HL-60 (cell line): ENCODE data around the gene SDCCAG8.

Experiments used
- POLR2AphosphoS5 ChIP-seq: IDR thresholded peaks from 2 replicates; pipeline ENCODE4 v1.6.1; 2012; ENCODE audit warnings: low read depth
- TF ChIP-seq, protein P1 (sequence below): IDR thresholded peaks from one replicate; pipeline ENCODE4 v1.5.1; 2011; ENCODE audit warnings: low read length, control low read depth, inconsistent platforms; ENCODE audit not compliant: insufficient read depth
- TF ChIP-seq, protein P2 (sequence below): IDR thresholded peaks from 2 replicates; pipeline ENCODE4 v1.6.1; 2012; ENCODE audit warnings: low read depth; ENCODE audit not compliant: insufficient replicate concordance

DNA sequence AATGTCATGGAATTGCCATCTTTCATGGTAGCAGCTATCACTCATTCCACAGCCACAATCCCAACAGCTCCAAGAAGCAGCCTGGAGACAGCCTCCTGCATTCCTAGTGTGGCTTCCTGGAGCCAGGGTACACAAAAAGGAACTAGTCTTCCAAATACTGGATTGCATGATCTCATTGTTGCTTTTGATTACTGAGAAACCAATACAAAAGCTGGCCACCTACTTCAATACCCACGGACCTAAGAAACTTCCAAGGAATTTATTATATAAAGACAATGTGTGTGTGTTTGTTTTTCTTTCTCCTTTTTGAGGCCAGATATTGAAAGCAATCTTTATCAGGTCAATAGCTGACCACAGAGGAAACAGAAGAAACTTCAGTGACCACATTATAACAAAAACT is 26.3 kb upstream of the SDCCAG8 start:
- TF ChIP-seq, protein P1, sequence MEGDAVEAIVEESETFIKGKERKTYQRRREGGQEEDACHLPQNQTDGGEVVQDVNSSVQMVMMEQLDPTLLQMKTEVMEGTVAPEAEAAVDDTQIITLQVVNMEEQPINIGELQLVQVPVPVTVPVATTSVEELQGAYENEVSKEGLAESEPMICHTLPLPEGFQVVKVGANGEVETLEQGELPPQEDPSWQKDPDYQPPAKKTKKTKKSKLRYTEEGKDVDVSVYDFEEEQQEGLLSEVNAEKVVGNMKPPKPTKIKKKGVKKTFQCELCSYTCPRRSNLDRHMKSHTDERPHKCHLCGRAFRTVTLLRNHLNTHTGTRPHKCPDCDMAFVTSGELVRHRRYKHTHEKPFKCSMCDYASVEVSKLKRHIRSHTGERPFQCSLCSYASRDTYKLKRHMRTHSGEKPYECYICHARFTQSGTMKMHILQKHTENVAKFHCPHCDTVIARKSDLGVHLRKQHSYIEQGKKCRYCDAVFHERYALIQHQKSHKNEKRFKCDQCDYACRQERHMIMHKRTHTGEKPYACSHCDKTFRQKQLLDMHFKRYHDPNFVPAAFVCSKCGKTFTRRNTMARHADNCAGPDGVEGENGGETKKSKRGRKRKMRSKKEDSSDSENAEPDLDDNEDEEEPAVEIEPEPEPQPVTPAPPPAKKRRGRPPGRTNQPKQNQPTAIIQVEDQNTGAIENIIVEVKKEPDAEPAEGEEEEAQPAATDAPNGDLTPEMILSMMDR, result no peak
- TF ChIP-seq POLR2AphosphoS5, result no peak
- TF ChIP-seq, protein P2, sequence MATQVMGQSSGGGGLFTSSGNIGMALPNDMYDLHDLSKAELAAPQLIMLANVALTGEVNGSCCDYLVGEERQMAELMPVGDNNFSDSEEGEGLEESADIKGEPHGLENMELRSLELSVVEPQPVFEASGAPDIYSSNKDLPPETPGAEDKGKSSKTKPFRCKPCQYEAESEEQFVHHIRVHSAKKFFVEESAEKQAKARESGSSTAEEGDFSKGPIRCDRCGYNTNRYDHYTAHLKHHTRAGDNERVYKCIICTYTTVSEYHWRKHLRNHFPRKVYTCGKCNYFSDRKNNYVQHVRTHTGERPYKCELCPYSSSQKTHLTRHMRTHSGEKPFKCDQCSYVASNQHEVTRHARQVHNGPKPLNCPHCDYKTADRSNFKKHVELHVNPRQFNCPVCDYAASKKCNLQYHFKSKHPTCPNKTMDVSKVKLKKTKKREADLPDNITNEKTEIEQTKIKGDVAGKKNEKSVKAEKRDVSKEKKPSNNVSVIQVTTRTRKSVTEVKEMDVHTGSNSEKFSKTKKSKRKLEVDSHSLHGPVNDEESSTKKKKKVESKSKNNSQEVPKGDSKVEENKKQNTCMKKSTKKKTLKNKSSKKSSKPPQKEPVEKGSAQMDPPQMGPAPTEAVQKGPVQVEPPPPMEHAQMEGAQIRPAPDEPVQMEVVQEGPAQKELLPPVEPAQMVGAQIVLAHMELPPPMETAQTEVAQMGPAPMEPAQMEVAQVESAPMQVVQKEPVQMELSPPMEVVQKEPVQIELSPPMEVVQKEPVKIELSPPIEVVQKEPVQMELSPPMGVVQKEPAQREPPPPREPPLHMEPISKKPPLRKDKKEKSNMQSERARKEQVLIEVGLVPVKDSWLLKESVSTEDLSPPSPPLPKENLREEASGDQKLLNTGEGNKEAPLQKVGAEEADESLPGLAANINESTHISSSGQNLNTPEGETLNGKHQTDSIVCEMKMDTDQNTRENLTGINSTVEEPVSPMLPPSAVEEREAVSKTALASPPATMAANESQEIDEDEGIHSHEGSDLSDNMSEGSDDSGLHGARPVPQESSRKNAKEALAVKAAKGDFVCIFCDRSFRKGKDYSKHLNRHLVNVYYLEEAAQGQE, result no peak
